CD4-positive, alpha-beta T cell (primary cell): Measurements from ENCODE around the gene RPP40. TPM values are rescaled to one million over a fixed set of nuclear protein-coding genes. Genes with fewer than 3 reads are reported as not detected.

Experiments used
- ATAC-seq: fragments of 200-7000 bp; cut with Tn5 transposase; one replicate; pipeline ENCODE4 v1.10.0; 2022; ENCODE audit warnings: mild to moderate bottlenecking; ENCODE audit not compliant: poor library complexity
- CTCF ChIA-PET: fragments of 350-600 bp; sonication (Branson Sonifier 250); formaldehyde crosslinking; loops from one replicate; lab custom pipeline; 2021; ENCODE audit warnings: antibody characterized with exemption, inconsistent platforms; lab: Charles Lee
- POLR2A ChIA-PET: fragments of 350-600 bp; sonication (Branson Sonifier 250); formaldehyde crosslinking; loops from one replicate; lab custom pipeline; 2021; ENCODE audit warnings: antibody characterized with exemption, inconsistent platforms; lab: Charles Lee
- DNase-seq, 14 experiments: peaks; one replicate each; pipeline ENCODE4 v3.0.0-alpha.2; 2013 to 2020; ENCODE audit warnings: mixed read lengths in 2 of 14
- H3K27ac ChIP-seq, 2 donors: one replicate each; pipeline versions ENCODE4 v1.5.1 to v1.7.0; 2013; ENCODE audit warnings: low read length in 2 of 2, low read depth in 1 of 2, mild to moderate bottlenecking in 1 of 2
- H3K27me3 ChIP-seq, 2 experiments: 1 replicate in 1 of 2; 2 replicates in 1 of 2; pipeline versions ENCODE4 v1.6.1 to v1.7.0; 2013; ENCODE audit warnings: low read length in 2 of 2, control low read depth in 1 of 2, mild to moderate bottlenecking in 1 of 2, moderate library complexity in 1 of 2; ENCODE audit not compliant: insufficient read depth in 2 of 2, control insufficient read depth in 1 of 2
- H3K36me3 ChIP-seq: one replicate; pipeline ENCODE4 v1.6.1; 2013; ENCODE audit warnings: low read length, control low read depth; ENCODE audit not compliant: insufficient read depth
- H3K4me1 ChIP-seq: one replicate; pipeline ENCODE4 v1.6.1; 2013; ENCODE audit warnings: low read length, control low read depth; ENCODE audit not compliant: insufficient read depth
- H3K4me3 ChIP-seq: one replicate; pipeline ENCODE4 v1.5.1; 2013; ENCODE audit warnings: mild to moderate bottlenecking, low read length, moderate library complexity
- H3K9me3 ChIP-seq, 2 experiments: 1 replicate in 1 of 2; 2 replicates in 1 of 2; pipeline versions ENCODE4 v1.6.1 to v1.7.0; 2013; ENCODE audit warnings: low read length in 2 of 2, mild to moderate bottlenecking in 2 of 2, control low read depth in 1 of 2, moderate library complexity in 1 of 2; ENCODE audit not compliant: control insufficient read depth in 1 of 2, insufficient read depth in 1 of 2
- H3K27ac Mint-ChIP-seq: one replicate; pipeline ENCODE4 v1.8.0; 2020; ENCODE audit warnings: mixed read lengths
- H3K27me3 Mint-ChIP-seq: one replicate; pipeline ENCODE4 v1.8.0; 2021; ENCODE audit warnings: mixed read lengths
- H3K36me3 Mint-ChIP-seq: one replicate; pipeline ENCODE4 v1.8.0; 2021; ENCODE audit warnings: low read depth, mixed read lengths
- H3K4me1 Mint-ChIP-seq: one replicate; pipeline ENCODE4 v1.8.0; 2021; ENCODE audit warnings: low read depth, mixed read lengths
- H3K4me3 Mint-ChIP-seq: one replicate; pipeline ENCODE4 v1.8.0; 2020; ENCODE audit warnings: mild to moderate bottlenecking, mixed read lengths
- H3K9me3 Mint-ChIP-seq: one replicate; pipeline ENCODE4 v1.8.0; 2020; ENCODE audit warnings: mixed read lengths
- CTCF ChIP-seq: fragments of 200-600 bp; IDR thresholded peaks from one replicate; pipeline ENCODE4 v1.8.0; 2022; ENCODE audit warnings: antibody characterized with exemption, mild to moderate bottlenecking
- intact Hi-C, 2 experiments: fragments of 100-400 bp; cut with DNase I in 1 of 2; cut with micrococcal nuclease in 1 of 2; formaldehyde crosslinking; loops; one replicate each; pipeline versions ENCODE4 v1.15.1 to v1.9.0; 2023 to 2025; cut with DNase I, micrococcal nuclease
- total RNA-seq, 174 experiments: library from RNA in 2 of 174; stranded (reverse) in 2 of 174; gene quantifications; one replicate each; pipeline ENCODE4 v1.2.3 and lab custom pipeline; 2021 to 2026

RPP40 gene
- total RNA-seq, 2 experiments from 2014 or later = 0.36 to 0.69 TPM

GRCh38 chr6:4975506-4975905 is 28.3 kb downstream of the RPP40 start:
- ATAC-seq = no peak
- ChIA-PET CTCF (no interaction called here), POLR2A (no interaction called here)
- Mint-ChIP-seq H3K36me3 (peaks cover 6% of the 10 kb centered on the region), H3K4me3 (no peak overlapping the region), H3K9me3 (peaks cover 13% of the 10 kb centered on the region), H3K27ac (no peak overlapping the region), H3K27me3 (peaks cover 8% of the 10 kb centered on the region), H3K4me1 (no peaks in the 10 kb centered on the region)
- no peak for TF ChIP-seq CTCF
- Histone ChIP-seq H3K9me3 (peaks cover 12 to 16% of the 10 kb centered on the region in 2 experiments), H3K4me1 (no peaks in the 10 kb centered on the region), H3K27me3 (peaks cover 0 to 4% of the 10 kb centered on the region in 2 experiments), H3K27ac (no peak overlapping the region), H3K4me3 (no peak overlapping the region), H3K36me3 (no peaks in the 10 kb centered on the region)
- intact Hi-C loops = no loop called here
- no peak for DNase-seq

GRCh38 chr6:4974962-4975361 is 28.9 kb downstream of the RPP40 start:
- ChIA-PET POLR2A (no interaction called here), CTCF (no interaction called here)
- Mint-ChIP-seq H3K4me3 (no peak overlapping the region), H3K9me3 (peaks cover 13% of the 10 kb centered on the region), H3K4me1 (no peaks in the 10 kb centered on the region), H3K27me3 (peaks cover 8% of the 10 kb centered on the region), H3K27ac (no peak overlapping the region), H3K36me3 (peaks cover 6% of the 10 kb centered on the region)
- no peak for ATAC-seq
- intact Hi-C loops = no loop called here
- no peak for TF ChIP-seq CTCF
- Histone ChIP-seq H3K4me3 (no peak overlapping the region), H3K4me1 (no peaks in the 10 kb centered on the region), H3K36me3 (no peaks in the 10 kb centered on the region), H3K27ac (no peak overlapping the region), H3K27me3 (peaks cover 0 to 4% of the 10 kb centered on the region in 2 experiments), H3K9me3 (peaks cover 12% of the 10 kb centered on the region in 2 experiments)
- no peak for DNase-seq

GRCh38 chr6:4973982-4974745 is 29.7 kb downstream of the RPP40 start:
- POLR2A ChIA-PET = no interaction called here
- H3K4me3 ChIP-seq = no peak overlapping the region
- TF ChIP-seq CTCF = no peak
- Mint-ChIP-seq H3K27me3 (peaks cover 8% of the 10 kb centered on the region), H3K9me3 (peaks cover 8% of the 10 kb centered on the region), H3K4me1 (no peaks in the 10 kb centered on the region), H3K4me3 (no peak overlapping the region), H3K27ac (no peak overlapping the region), H3K36me3 (no peaks in the 10 kb centered on the region)
- H3K4me1 ChIP-seq = no peaks in the 10 kb centered on the region
- no peaks in the 10 kb centered on the region for H3K36me3 ChIP-seq
- ATAC-seq = no peak
- intact Hi-C loops = no loop called here
- no peak for DNase-seq
- H3K27ac ChIP-seq = no peak overlapping the region
- H3K9me3 ChIP-seq = peaks cover 4 to 12% of the 10 kb centered on the region in 2 experiments
- H3K27me3 ChIP-seq = peaks cover 0 to 3% of the 10 kb centered on the region in 2 experiments
- CTCF ChIA-PET = no interaction called here
